Thyroid gland (tissue), 4 donors: Measurements from ENCODE around the gene TDRD9. TPM values are rescaled to one million over a fixed set of nuclear protein-coding genes. Genes with fewer than 3 reads are reported as not detected.

Experiments used
- DNase-seq, 2 donors: peaks; one replicate each; pipeline ENCODE4 v3.0.0-alpha.2; 2019
- H3K27ac ChIP-seq, 3 donors: fragments of 200-600 bp; sonication (generic); 1 replicate in 2 of 3; 2 replicates in 1 of 3; pipeline ENCODE4 v1.5.1; 2016 to 2019; ENCODE audit warnings: mild to moderate bottlenecking in 1 of 3, moderate library complexity in 1 of 3
- H3K27me3 ChIP-seq: fragments of 200-600 bp; sonication (generic); one replicate; pipeline ENCODE4 v1.5.1; 2019
- H3K36me3 ChIP-seq, 2 donors: fragments of 200-600 bp; sonication (generic); one replicate each; pipeline ENCODE4 v1.5.1; 2016 to 2019
- H3K4me1 ChIP-seq, 2 donors: fragments of 200-600 bp; sonication (generic); one replicate each; pipeline ENCODE4 v1.5.1; 2017 to 2019
- H3K4me3 ChIP-seq, 3 donors: fragments of 200-600 bp; sonication (generic); replicated peaks in 1 of 3; 1 replicate in 2 of 3; 2 replicates in 1 of 3; pipeline ENCODE4 v1.5.1; 2016; ENCODE audit warnings: mild to moderate bottlenecking in 1 of 3
- H3K9me3 ChIP-seq: fragments of 200-600 bp; sonication (generic); one replicate; pipeline ENCODE4 v1.5.1; 2017
- CTCF ChIP-seq, 6 experiments: fragments of 200-600 bp in 3 of 6; fragments of 450-650 bp in 3 of 6; sonication (generic) in 3 of 6; IDR thresholded peaks; one replicate each; pipeline ENCODE4 v1.5.1; 2016 to 2019; ENCODE audit warnings: antibody characterized with exemption in 6 of 6, mild to moderate bottlenecking in 2 of 6, inconsistent platforms in 1 of 6, moderate library complexity in 1 of 6
- POLR2A ChIP-seq, 2 donors: fragments of 450-650 bp; IDR thresholded peaks; one replicate each; pipeline ENCODE4 v1.6.1; 2017; ENCODE audit warnings: antibody characterized with exemption in 2 of 2, mild to moderate bottlenecking in 2 of 2, moderate library complexity in 1 of 2
- WGBS, 2 donors: methylation state at CpG; one replicate each; pipeline ENCODE4 v1.1.5; 2017; 5-methylcytosine and 5-hydroxymethylcytosine counted together
- intact Hi-C: fragments of 100-400 bp; cut with DNase I; formaldehyde crosslinking; loops from one replicate; pipeline ENCODE4 v1.15.1; 2023
- total RNA-seq, 4 donors: library from RNA; depleted of rRNA; stranded (reverse); fragments of >200 nt; gene quantifications; one replicate each; pipeline ENCODE4 v1.2.3, GENCODE V29; 2016

Gene TDRD9
- total RNA-seq, 4 donors from 2014 or later = 27.4 to 85.1 (median 50.0) TPM

DNA sequence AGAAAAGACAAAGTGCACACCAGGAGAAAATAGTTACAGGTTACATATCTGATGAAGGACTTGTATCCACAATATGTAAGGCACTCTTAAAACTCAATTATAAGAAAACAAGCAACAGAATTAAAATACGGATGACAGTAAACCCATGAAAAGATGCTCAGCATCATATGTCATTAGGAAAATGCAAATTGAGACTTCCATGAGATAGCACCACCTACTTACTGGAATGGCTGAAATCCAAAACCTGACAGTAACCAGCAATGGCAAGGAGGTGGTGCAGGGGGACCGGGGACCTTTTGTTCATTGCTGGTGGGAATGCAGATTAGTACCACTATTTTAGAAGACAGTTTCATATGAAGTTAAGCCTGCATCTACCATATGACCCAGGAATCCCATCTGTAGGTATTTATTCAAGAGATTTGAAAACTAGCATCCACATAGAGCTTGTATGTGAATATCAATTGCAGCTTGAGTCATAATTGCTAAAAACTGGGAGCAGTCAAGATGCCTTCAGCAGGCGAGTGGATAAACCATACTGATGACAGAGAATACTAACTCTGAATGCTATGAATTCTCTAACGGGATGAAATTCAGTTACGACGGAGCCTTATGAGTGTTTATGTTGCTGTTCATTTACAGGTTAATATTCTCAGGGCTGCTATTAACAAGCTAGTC is 113.3 kb downstream of the TDRD9 start:
- intact Hi-C loops = no loop called here
- no peaks in the 10 kb centered on the region for H3K9me3 ChIP-seq
- no peaks in the 10 kb centered on the region for H3K36me3 ChIP-seq
- no peak overlapping the region for H3K4me3 ChIP-seq
- no peak for TF ChIP-seq CTCF (IDR thresholded peaks at IDR 0.05)
- no peak for TF ChIP-seq POLR2A (IDR thresholded peaks at IDR 0.05)
- H3K27me3 ChIP-seq = no peaks in the 10 kb centered on the region
- WGBS, 2 donors = 88 to 93% methylated on average over 6 of the region's 6 CpGs
- DNase-seq = no peak
- no peak overlapping the region for H3K27ac ChIP-seq
- H3K4me1 ChIP-seq = peaks cover 7 to 14% of the 10 kb centered on the region in 2 donors

DNA sequence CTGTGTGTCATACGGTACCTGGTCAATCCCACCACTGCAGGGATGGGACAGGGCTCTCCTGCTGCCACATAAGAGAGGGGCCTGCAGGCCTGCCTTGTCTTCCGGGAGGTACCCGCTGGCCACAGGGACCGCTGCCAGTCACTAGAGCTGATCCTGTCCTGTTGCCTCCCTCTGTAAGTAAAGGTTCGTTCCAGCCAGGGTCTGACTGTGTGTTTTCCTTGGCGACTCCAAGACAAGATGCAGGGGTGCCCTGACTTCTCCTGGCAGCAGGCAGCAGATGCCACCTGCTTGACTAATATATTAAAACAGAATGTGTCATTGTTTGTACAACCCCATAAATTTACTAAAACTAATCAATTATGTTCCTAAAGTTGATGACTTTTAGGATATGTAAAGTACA is 115.8 kb downstream of the TDRD9 start:
- H3K4me1 ChIP-seq = peaks cover 17 to 18% of the 10 kb centered on the region in 2 donors
- no peak overlapping the region for H3K4me3 ChIP-seq
- no peaks in the 10 kb centered on the region for H3K9me3 ChIP-seq
- TF ChIP-seq POLR2A (IDR thresholded peaks at IDR 0.05) (no peak), CTCF (IDR thresholded peaks at IDR 0.05) (no peak)
- H3K27me3 ChIP-seq = no peaks in the 10 kb centered on the region
- intact Hi-C loops = no loop called here
- WGBS, 2 donors = 96 to 98% methylated on average over 6 of the region's 6 CpGs
- no peaks in the 10 kb centered on the region for H3K36me3 ChIP-seq
- H3K27ac ChIP-seq = no peak overlapping the region
- DNase-seq = no peak

DNA sequence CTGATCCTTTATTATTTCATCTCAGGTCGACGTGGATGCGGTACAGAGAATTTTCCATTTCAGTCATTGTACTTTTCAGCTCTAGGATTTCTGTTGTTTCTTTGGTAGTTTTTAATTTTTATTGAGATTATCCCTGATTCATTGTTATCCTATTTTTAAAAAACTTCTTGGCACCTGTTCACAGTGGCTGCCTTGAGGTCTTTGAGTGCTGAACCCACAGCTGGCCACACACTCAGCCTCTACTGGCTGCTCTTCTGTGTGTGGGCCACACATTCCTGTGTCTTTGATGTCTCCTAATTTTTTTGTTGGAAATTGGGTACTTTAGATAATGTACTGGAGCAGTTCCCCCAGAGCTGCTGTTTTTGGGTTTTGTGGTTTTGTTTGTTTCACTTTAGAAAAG is 119.5 kb downstream of the TDRD9 start:
- H3K36me3 ChIP-seq = no peaks in the 10 kb centered on the region
- 93 to 96% methylated on average over 3 of the region's 3 CpGs for WGBS, 2 donors
- peak overlapping the region; percentile 96 to 98 (median 96) for H3K27ac ChIP-seq
- H3K27me3 ChIP-seq = no peaks in the 10 kb centered on the region
- TF ChIP-seq POLR2A (IDR thresholded peaks at IDR 0.05) = no peak
- TF ChIP-seq CTCF (IDR thresholded peaks at IDR 0.05) = no peak
- H3K4me3 ChIP-seq = no peak overlapping the region
- intact Hi-C loops = no loop called here
- H3K9me3 ChIP-seq = no peaks in the 10 kb centered on the region
- DNase-seq = no peak
- H3K4me1 ChIP-seq = peaks cover 45 to 48% of the 10 kb centered on the region in 2 donors

DNA sequence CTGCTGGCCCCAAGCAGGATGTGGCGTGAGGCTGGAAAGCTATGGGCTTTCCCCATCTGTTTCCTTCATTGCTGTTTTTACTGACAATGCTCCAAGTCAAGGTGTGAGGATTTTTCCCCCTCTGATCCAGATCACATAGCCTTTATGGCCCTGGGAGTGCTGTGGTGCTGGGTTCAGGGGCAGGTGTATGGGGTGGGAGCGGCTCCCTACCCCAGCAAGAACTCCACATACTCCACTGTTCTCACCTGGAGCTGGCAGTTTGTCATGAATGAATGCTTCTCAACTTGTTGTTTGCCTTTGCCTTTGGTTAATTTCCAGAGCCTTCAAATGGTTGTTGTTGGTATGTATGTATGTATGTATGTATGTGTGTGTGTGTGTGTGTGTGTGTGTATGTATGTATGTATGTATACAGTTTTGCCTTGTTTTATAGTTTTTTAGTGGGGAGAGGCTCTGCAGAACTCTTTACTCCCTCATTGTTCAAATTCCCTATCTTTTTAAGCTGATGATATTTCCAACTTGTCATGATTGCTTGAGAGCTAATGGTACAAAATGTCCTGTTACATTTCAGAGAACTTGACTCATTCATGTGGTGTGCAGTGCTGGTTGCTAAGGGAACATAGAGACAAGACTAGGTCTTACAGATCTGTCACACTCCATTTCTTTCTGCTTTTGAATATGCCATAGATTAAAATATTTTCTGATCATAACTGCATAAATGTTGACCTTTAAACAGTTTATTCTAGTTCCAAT is 120.7 kb downstream of the TDRD9 start:
- no peaks in the 10 kb centered on the region for H3K36me3 ChIP-seq
- peaks cover 47 to 54% of the 10 kb centered on the region in 2 donors for H3K4me1 ChIP-seq
- no peak overlapping the region for H3K4me3 ChIP-seq
- no peaks in the 10 kb centered on the region for H3K27me3 ChIP-seq
- intact Hi-C loops = no loop called here
- WGBS, 2 donors = 57 to 78% methylated on average over 2 of the region's 2 CpGs
- peak overlapping the region; percentile 96 to 98 (median 96) for H3K27ac ChIP-seq
- H3K9me3 ChIP-seq = no peaks in the 10 kb centered on the region
- DNase-seq = peak; percentile 71 to 74
- TF ChIP-seq CTCF (IDR thresholded peaks at IDR 0.05) = peak in 1 of 6 experiments; percentile 14
- peak in 1 of 2 donors; percentile 53 for TF ChIP-seq POLR2A (IDR thresholded peaks at IDR 0.05)
